Fibroblast of lung (primary cell): ENCODE measurements around the gene PFN3. TPM values are rescaled to one million over a fixed set of nuclear protein-coding genes. Genes with fewer than 3 reads are reported as not detected.
A peak's percentile ranks its signal among the peaks of the same experiment; 100 is the strongest.

ENCODE experiments used
- DNase-seq, 2 donors: peaks; one replicate each; pipeline versions ENCODE4 v3.0.0 to v3.0.0-alpha.2; 2010; ENCODE audit warnings: low read depth in 2 of 2
- H2AFZ ChIP-seq: 2 replicates; pipeline ENCODE4 v1.5.1; 2012; ENCODE audit warnings: low read length, control low read depth, inconsistent platforms
- H3K27ac ChIP-seq: 2 replicates; pipeline ENCODE4 v1.5.1; 2011; ENCODE audit warnings: low read length, control low read depth; ENCODE audit not compliant: insufficient read depth
- H3K27me3 ChIP-seq: 2 replicates; pipeline ENCODE4 v1.5.1; 2011; ENCODE audit warnings: mild to moderate bottlenecking, low read length; ENCODE audit not compliant: control insufficient read depth, insufficient read depth
- H3K36me3 ChIP-seq: 2 replicates; pipeline ENCODE4 v1.5.1; 2011; ENCODE audit warnings: low read length; ENCODE audit not compliant: control insufficient read depth, insufficient read depth
- H3K4me1 ChIP-seq: 2 replicates; pipeline ENCODE4 v1.5.1; 2011; ENCODE audit warnings: low read length; ENCODE audit not compliant: control insufficient read depth, insufficient read depth; ENCODE audit errors: extremely low read depth
- H3K4me2 ChIP-seq: 2 replicates; pipeline ENCODE4 v1.5.1; 2011; ENCODE audit warnings: low read length, control low read depth; ENCODE audit not compliant: insufficient read depth; ENCODE audit errors: extremely low read depth
- H3K4me3 ChIP-seq, 4 experiments: fragments of 200-600 bp in 1 of 4; sonication (generic) in 1 of 4; replicated peaks in 1 of 4; 2 replicates each; pipeline ENCODE4 v1.5.1; 2011 to 2016; ENCODE audit warnings: low read length in 4 of 4, low read depth in 3 of 4, mild to moderate bottlenecking in 3 of 4, control low read depth in 2 of 4, inconsistent platforms in 1 of 4, mixed read lengths in 1 of 4; ENCODE audit not compliant: insufficient read depth in 1 of 4; ENCODE audit errors: control extremely low read depth in 1 of 4
- H3K79me2 ChIP-seq: 2 replicates; pipeline ENCODE4 v1.5.1; 2012; ENCODE audit warnings: mild to moderate bottlenecking, low read length, inconsistent platforms; ENCODE audit not compliant: control insufficient read depth, insufficient read depth
- H3K9ac ChIP-seq: 2 replicates; pipeline ENCODE4 v1.5.1; 2011; ENCODE audit warnings: mild to moderate bottlenecking, low read length, control low read depth; ENCODE audit not compliant: insufficient read depth
- H3K9me3 ChIP-seq: 2 replicates; pipeline ENCODE4 v1.5.1; 2012; ENCODE audit warnings: low read depth, low read length; ENCODE audit not compliant: control insufficient read depth, insufficient read depth
- H4K20me1 ChIP-seq: 2 replicates; pipeline ENCODE4 v1.5.1; 2011; ENCODE audit warnings: low read length; ENCODE audit not compliant: control insufficient read depth, insufficient read depth; ENCODE audit errors: extremely low read depth
- EZH2 ChIP-seq: IDR thresholded peaks from 2 replicates; pipeline ENCODE4 v1.5.1; 2012; ENCODE audit warnings: low read length, control low read depth, mild to moderate bottlenecking; ENCODE audit errors: missing control alignments
- polyA plus RNA-seq, 2 donors: library from polyadenylated mRNA; depleted of rRNA in 1 of 2; stranded (reverse) in 1 of 2; unstranded in 1 of 2; fragments of >200 nt; gene quantifications; 2 replicates each; pipeline ENCODE4 v1.2.1, GENCODE V29; 2011 to 2012; ENCODE audit warnings: missing spikeins in 1 of 2
- total RNA-seq: library from RNA; depleted of rRNA; stranded (reverse); fragments of >200 nt; gene quantifications from 2 replicates; pipeline ENCODE4 v1.2.1, GENCODE V29; 2014
- TF ChIP-seq, protein P1 (sequence below), 2 donors: IDR thresholded peaks in 1 of 2; conservative IDR thresholded peaks in 1 of 2; 1 replicate in 1 of 2; 2 replicates in 1 of 2; pipeline ENCODE4 v1.5.1; 2011 to 2012; ENCODE audit warnings: low read length in 2 of 2, control low read depth in 1 of 2, inconsistent platforms in 1 of 2, low read depth in 1 of 2, mild to moderate bottlenecking in 1 of 2

The PFN3 gene
- total and polyA plus RNA-seq, 2 donors (not counting 1 experiment from before 2014, with no cell fraction given) = not detected

DNA sequence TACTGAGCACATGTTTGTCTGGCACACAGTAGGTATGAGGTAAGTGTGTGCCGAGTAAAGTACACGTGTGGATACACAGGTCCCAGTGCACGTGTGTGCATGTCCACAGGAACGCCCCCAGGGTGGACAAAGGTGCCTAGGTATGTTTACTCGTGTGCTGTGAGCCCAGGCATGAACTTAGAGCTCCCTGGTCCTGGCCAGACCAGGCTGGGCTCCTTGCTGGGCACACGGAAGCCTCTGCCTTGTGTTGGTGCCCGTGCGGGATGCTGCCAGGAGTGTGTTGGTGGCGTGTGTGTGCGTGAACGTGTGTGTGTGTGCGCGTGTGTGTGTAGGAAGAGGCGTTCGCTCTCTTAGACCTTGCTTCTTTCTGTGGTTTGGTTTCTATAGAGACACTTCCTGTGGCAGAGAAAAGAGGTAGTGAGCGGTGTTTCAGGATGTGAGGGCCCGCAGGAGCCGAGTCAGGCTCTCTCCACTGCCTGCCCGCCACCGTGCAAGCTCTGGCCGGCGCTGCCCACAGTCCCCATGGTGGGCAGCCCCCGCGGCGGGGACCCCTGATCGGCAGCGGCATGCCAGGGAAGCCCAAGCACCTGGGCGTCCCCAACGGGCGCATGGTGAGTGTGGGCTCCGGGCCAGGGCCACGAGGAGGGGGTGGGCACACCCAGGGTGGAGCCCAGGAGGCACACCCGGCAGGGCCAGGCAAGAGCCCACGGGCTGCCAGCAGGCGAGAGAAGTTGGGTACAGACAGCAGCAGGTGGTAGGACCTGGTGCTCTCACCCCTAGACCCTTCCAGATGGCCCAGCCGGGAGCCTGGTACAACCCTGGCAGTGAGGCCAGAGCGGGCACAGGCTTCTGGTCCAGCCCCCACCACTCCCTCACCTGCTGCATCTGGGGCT, 42.8 kb downstream of the PFN3 start, which contains the start of gene RGS14:
Gene RGS14 (plus strand): TSS at position 466 of the 893 bp plus-strand sequence. CDS start 101 bp downstream, at position 567.
- Histone ChIP-seq H3K27me3 (peaks cover 17% of the 10 kb centered on the region), H3K4me2 (no peak within 1 kb of the TSS), H3K27ac (no peak within 1 kb of the TSS), H3K36me3 (no peaks in the 10 kb centered on the region), H3K9ac (no peak within 1 kb of the TSS), H4K20me1 (no peaks in the 10 kb centered on the region), H3K4me3 (no peak within 1 kb of the TSS), H3K4me1 (no peaks in the 10 kb centered on the region), H2AFZ (no peak within 1 kb of the TSS), H3K9me3 (no peaks in the 10 kb centered on the region), H3K79me2 (no peaks in the 10 kb centered on the region)
- peak in 1 of 2 donors; percentile 64 for DNase-seq
- TF ChIP-seq EZH2 = no peak
- TF ChIP-seq, protein P1, sequence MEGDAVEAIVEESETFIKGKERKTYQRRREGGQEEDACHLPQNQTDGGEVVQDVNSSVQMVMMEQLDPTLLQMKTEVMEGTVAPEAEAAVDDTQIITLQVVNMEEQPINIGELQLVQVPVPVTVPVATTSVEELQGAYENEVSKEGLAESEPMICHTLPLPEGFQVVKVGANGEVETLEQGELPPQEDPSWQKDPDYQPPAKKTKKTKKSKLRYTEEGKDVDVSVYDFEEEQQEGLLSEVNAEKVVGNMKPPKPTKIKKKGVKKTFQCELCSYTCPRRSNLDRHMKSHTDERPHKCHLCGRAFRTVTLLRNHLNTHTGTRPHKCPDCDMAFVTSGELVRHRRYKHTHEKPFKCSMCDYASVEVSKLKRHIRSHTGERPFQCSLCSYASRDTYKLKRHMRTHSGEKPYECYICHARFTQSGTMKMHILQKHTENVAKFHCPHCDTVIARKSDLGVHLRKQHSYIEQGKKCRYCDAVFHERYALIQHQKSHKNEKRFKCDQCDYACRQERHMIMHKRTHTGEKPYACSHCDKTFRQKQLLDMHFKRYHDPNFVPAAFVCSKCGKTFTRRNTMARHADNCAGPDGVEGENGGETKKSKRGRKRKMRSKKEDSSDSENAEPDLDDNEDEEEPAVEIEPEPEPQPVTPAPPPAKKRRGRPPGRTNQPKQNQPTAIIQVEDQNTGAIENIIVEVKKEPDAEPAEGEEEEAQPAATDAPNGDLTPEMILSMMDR (conservative IDR thresholded peaks at IDR 0.05 in 1 of 2, IDR thresholded peaks at IDR 0.05 in 1 of 2; ENCODE audit: low read depth in 1 of 2, low read length in 2 of 2) = no peak

DNA sequence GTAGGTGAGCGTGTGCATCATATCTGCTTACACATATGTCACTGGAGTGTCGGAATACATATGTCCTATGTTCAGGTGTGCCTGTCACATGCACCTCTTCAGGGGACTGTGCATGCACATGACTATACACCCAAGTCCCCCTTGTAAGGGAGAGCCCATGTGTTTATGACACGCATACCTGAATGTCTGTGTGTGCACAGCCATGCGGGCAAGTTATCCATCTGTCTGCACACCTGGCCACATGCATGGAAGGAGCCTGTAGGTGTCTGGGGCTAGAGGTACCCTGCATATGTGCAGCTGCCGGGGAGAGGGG, 43.4 kb downstream of the PFN3 start:
- TF ChIP-seq, protein P1 (conservative IDR thresholded peaks at IDR 0.05 in 1 of 2, IDR thresholded peaks at IDR 0.05 in 1 of 2; ENCODE audit: low read depth in 1 of 2, low read length in 2 of 2) = no peak
- TF ChIP-seq EZH2 = no peak
- Histone ChIP-seq H3K4me1 (no peaks in the 10 kb centered on the region), H3K27ac (no peak overlapping the region), H3K9ac (no peak overlapping the region), H3K4me2 (no peak overlapping the region), H3K4me3 (no peak overlapping the region), H4K20me1 (no peaks in the 10 kb centered on the region), H3K79me2 (no peaks in the 10 kb centered on the region), H2AFZ (no peak overlapping the region), H3K9me3 (no peaks in the 10 kb centered on the region), H3K36me3 (no peaks in the 10 kb centered on the region), H3K27me3 (peaks cover 14% of the 10 kb centered on the region)
- DNase-seq = no peak

DNA sequence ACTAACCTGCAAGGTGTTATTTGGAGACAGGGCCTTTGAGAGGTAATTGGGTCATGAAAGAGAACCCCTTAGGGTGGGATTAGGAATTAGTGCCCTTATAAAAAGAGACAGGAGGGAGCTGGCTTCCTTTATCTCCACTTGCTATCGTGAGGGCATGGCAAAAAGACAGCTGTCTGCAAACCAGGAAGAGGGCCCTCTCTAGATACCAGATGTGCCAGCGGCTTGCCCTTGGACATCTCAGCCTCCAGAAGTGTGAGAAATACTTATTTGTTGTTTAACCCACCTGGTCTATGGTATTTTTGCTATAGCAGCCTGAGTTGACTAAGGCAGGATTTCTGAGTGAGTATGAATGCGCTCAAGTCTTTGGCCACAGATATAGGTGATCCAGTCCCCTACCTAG, 43.7 kb downstream of the PFN3 start:
- H3K4me2 ChIP-seq = no peak overlapping the region
- H3K79me2 ChIP-seq = no peaks in the 10 kb centered on the region
- DNase-seq = no peak
- H3K27ac ChIP-seq = no peak overlapping the region
- H3K4me3 ChIP-seq = no peak overlapping the region
- H4K20me1 ChIP-seq = no peaks in the 10 kb centered on the region
- no peaks in the 10 kb centered on the region for H3K36me3 ChIP-seq
- TF ChIP-seq EZH2 = peak; percentile 17
- TF ChIP-seq, protein P1 (conservative IDR thresholded peaks at IDR 0.05 in 1 of 2, IDR thresholded peaks at IDR 0.05 in 1 of 2; ENCODE audit: low read depth in 1 of 2, low read length in 2 of 2) = no peak
- no peak overlapping the region for H3K9ac ChIP-seq
- H3K4me1 ChIP-seq = no peaks in the 10 kb centered on the region
- H3K27me3 ChIP-seq = peaks cover 14% of the 10 kb centered on the region
- no peak overlapping the region for H2AFZ ChIP-seq
- no peaks in the 10 kb centered on the region for H3K9me3 ChIP-seq
